Sigmoid colon (tissue), 4 donors: Measurements from ENCODE around the gene GPR151.

Experiments
- CTCF ChIP-seq, 4 experiments: fragments of 450-650 bp in 3 of 4; fragments of 200-600 bp in 1 of 4; IDR thresholded peaks; one replicate each; pipeline ENCODE4 v1.5.1; 2016 to 2019; ENCODE audit warnings: antibody characterized with exemption in 4 of 4, mild to moderate bottlenecking in 3 of 4, moderate library complexity in 2 of 4
- POLR2A ChIP-seq, 2 donors: fragments of 450-650 bp; IDR thresholded peaks; one replicate each; pipeline ENCODE4 v1.6.1; 2016; ENCODE audit warnings: antibody characterized with exemption in 2 of 2, mild to moderate bottlenecking in 2 of 2, moderate library complexity in 2 of 2
- POLR2AphosphoS5 ChIP-seq, 4 donors: sonication (generic); formaldehyde crosslinking; IDR thresholded peaks; one replicate each; pipeline ENCODE4 v1.6.1; 2017; ENCODE audit warnings: antibody characterized with exemption in 4 of 4

GRCh38 chr5:146561711-146562110 lies 45.7 kb upstream of the GPR151 start:
- TF ChIP-seq POLR2A (IDR thresholded peaks at IDR 0.05) (no peak), CTCF (IDR thresholded peaks at IDR 0.05) (no peak), POLR2AphosphoS5 (IDR thresholded peaks at IDR 0.05) (no peak)
